ENCODE measurements around the gene PHRF1. TPM values are rescaled to one million over a fixed set of nuclear protein-coding genes. Genes with fewer than 3 reads are reported as not detected.

Gene PHRF1
- total and polyA plus RNA-seq, 2 experiments from 2014 or later = 25.6 to 26.9 TPM

GRCh38 chr11:544817-545166 is 31.5 kb upstream of the PHRF1 start:
- 89% methylated on average over 5 of the region's 5 CpGs for whole genome bisulfite sequencing (ENCODE audit: low lambda C conversion rate, missing lambda C conversion rate)
- Histone ChIP-seq H2AFZ (no peak overlapping the region), H3K4me3 (no peak overlapping the region), H3K27me3 (no peaks in the 10 kb centered on the region), H3K9me2 (replicated peaks; ENCODE audit: insufficient read depth) (no peaks in the 10 kb centered on the region), H3K36me3 (replicated peaks; ENCODE audit: insufficient read depth, low read depth) (no peaks in the 10 kb centered on the region), H3K4me2 (no peak overlapping the region), H3K4me1 (ENCODE audit: insufficient read depth) (no peaks in the 10 kb centered on the region), H3K9me3 (ENCODE audit: low read depth) (no peaks in the 10 kb centered on the region), H3K79me2 (no peaks in the 10 kb centered on the region), H3K27ac (no peak overlapping the region), H4K20me1 (ENCODE audit: insufficient read depth, poor library complexity, severe bottlenecking) (no peaks in the 10 kb centered on the region)
- no peak for DNase-seq (ENCODE audit: low spot score)
- TF ChIP-seq EZH2 (IDR thresholded peaks at IDR 0.05; ENCODE audit: borderline replicate concordance) = no peak

DNA sequence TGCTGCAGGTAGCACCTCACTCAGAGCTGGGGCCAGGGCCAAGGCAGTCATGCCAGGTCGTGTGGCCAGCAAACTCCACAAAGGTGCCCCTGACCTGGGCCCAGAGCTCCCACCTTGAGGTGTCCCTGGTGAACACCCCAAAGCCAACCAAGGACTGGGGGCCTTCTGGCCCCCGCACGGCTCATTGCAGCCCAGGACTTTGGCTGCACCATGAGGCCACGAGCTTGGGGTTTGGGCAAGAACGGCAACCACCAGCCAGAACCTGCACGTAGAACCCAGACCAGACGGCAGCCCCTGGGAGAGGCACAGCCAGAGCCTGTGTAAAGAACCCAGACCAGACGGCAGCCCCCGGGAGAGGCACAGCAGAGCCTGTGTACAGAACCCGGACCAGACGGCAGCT is 31.1 kb upstream of the PHRF1 start:
- H3K9me3 ChIP-seq (ENCODE audit: low read depth) = no peaks in the 10 kb centered on the region
- H3K27ac ChIP-seq = no peak overlapping the region
- TF ChIP-seq CTCF (IDR thresholded peaks at IDR 0.05; ENCODE audit: poor library complexity) (no peak), EZH2phosphoT487 (IDR thresholded peaks at IDR 0.05; ENCODE audit: low read depth, severe bottlenecking, unreplicated experiment) (no peak), EZH2 (IDR thresholded peaks at IDR 0.05; ENCODE audit: borderline replicate concordance) (no peak)
- H3K4me2 ChIP-seq = no peak overlapping the region
- no peaks in the 10 kb centered on the region for H3K79me2 ChIP-seq
- H4K20me1 ChIP-seq (ENCODE audit: insufficient read depth, poor library complexity, severe bottlenecking) = no peaks in the 10 kb centered on the region
- H3K36me3 ChIP-seq (replicated peaks; ENCODE audit: insufficient read depth, low read depth) = no peaks in the 10 kb centered on the region
- H3K27me3 ChIP-seq = no peaks in the 10 kb centered on the region
- H3K9me2 ChIP-seq (replicated peaks; ENCODE audit: insufficient read depth) = no peaks in the 10 kb centered on the region
- 91% methylated on average over 11 of the region's 11 CpGs for WGBS (ENCODE audit: low lambda C conversion rate, missing lambda C conversion rate)
- H3K4me1 ChIP-seq (ENCODE audit: insufficient read depth) = no peaks in the 10 kb centered on the region
- no peak for DNase-seq (ENCODE audit: low spot score)
- H2AFZ ChIP-seq = no peak overlapping the region
- no peak overlapping the region for H3K4me3 ChIP-seq

DNA sequence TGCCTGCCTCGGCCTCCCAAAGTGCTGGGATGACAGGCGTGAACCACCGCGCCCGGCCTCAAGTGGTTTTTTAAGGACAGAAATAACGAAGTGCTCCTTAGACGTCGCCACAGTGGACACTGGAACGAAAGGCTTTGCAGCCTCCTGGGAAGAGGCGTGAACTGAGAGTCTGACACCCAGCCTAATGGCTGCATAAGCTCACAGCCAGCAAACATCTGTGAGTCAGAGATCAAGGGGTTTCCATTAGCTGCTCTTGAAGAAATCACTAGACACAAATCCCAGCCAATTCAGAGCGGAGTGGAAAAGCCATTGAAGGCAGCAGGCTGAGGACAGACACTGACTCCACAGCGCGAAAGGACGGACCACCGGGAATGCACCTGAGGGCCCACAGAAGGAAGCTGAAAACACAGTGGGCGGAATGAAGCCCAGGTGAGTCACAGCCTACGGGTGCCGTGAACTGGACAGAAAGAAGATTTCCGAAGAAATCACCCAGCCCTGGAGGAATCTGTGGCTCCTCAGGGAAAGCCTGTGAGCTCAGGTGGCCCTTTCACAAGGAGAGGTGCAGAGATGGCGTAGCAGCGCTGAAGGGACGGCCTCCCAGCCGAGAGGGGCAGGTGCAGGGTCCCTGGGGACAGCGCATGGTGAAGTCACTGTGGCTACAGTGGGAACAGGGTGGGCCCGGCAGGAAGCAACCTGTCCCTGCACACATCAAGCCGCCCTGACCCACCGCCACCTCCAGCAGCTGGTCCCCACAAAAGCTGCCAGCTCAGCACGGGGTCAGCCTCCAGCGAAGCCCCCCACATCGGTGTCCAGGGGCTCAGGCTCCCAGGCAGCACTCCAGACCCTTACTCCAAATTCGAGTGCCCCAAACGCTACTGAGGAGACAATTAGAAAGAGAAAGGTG is 27.3 kb upstream of the PHRF1 start:
- Histone ChIP-seq H3K36me3 (replicated peaks; ENCODE audit: insufficient read depth, low read depth) (no peaks in the 10 kb centered on the region), H3K9me2 (replicated peaks; ENCODE audit: insufficient read depth) (no peaks in the 10 kb centered on the region), H3K27me3 (peaks cover 1% of the 10 kb centered on the region), H3K27ac (no peak overlapping the region), H3K9me3 (ENCODE audit: low read depth) (no peaks in the 10 kb centered on the region), H4K20me1 (ENCODE audit: insufficient read depth, poor library complexity, severe bottlenecking) (no peaks in the 10 kb centered on the region), H3K79me2 (no peaks in the 10 kb centered on the region), H3K4me3 (no peak overlapping the region), H3K4me2 (no peak overlapping the region), H2AFZ (no peak overlapping the region), H3K4me1 (ENCODE audit: insufficient read depth) (no peaks in the 10 kb centered on the region)
- WGBS (ENCODE audit: low lambda C conversion rate, missing lambda C conversion rate) = 81% methylated on average over 32 of the region's 32 CpGs
- no peak for TF ChIP-seq CTCF (IDR thresholded peaks at IDR 0.05; ENCODE audit: poor library complexity)
- TF ChIP-seq EZH2phosphoT487 (IDR thresholded peaks at IDR 0.05; ENCODE audit: low read depth, severe bottlenecking, unreplicated experiment) = no peak
- DNase-seq (ENCODE audit: low spot score) = no peak

GRCh38 chr11:550021-550745 is 26.1 kb upstream of the PHRF1 start:
- no peak overlapping the region for H3K4me2 ChIP-seq
- H3K4me1 ChIP-seq (ENCODE audit: insufficient read depth) = peaks cover 9% of the 10 kb centered on the region
- no peaks in the 10 kb centered on the region for H3K9me2 ChIP-seq (replicated peaks; ENCODE audit: insufficient read depth)
- no peak overlapping the region for H3K4me3 ChIP-seq
- H3K9me3 ChIP-seq (ENCODE audit: low read depth) = no peaks in the 10 kb centered on the region
- H2AFZ ChIP-seq = no peak overlapping the region
- no peak for TF ChIP-seq EZH2 (IDR thresholded peaks at IDR 0.05; ENCODE audit: borderline replicate concordance)
- TF ChIP-seq CTCF (IDR thresholded peaks at IDR 0.05; ENCODE audit: poor library complexity) = no peak
- no peak for TF ChIP-seq EZH2phosphoT487 (IDR thresholded peaks at IDR 0.05; ENCODE audit: low read depth, severe bottlenecking, unreplicated experiment)
- peaks cover 10% of the 10 kb centered on the region for H3K27me3 ChIP-seq
- DNase-seq (ENCODE audit: low spot score) = no peak
- WGBS (ENCODE audit: low lambda C conversion rate, missing lambda C conversion rate) = 95% methylated on average over 24 of the region's 25 CpGs
- no peaks in the 10 kb centered on the region for H3K79me2 ChIP-seq
- H3K27ac ChIP-seq = no peak overlapping the region
- no peaks in the 10 kb centered on the region for H3K36me3 ChIP-seq (replicated peaks; ENCODE audit: insufficient read depth, low read depth)
- no peaks in the 10 kb centered on the region for H4K20me1 ChIP-seq (ENCODE audit: insufficient read depth, poor library complexity, severe bottlenecking)

All from hepatocyte (in vitro differentiated cells).